Stomach (tissue), 9 donors: Measurements from ENCODE around the gene SOX11. TPM values are rescaled to one million over a fixed set of nuclear protein-coding genes. Genes with fewer than 3 reads are reported as not detected.
A peak's percentile ranks its signal among the peaks of the same experiment; 100 is the strongest.

Source experiments
- DNase-seq, 2 donors: peaks; one replicate each; pipeline versions ENCODE4 v3.0.0 to v3.0.0-alpha.2; 2013 to 2019
- H3K27ac ChIP-seq, 5 donors: fragments of 200-600 bp in 4 of 5; sonication (generic) in 4 of 5; one replicate each; pipeline ENCODE4 v1.5.1; 2013 to 2019; ENCODE audit warnings: mild to moderate bottlenecking in 1 of 5, moderate library complexity in 1 of 5
- H3K27me3 ChIP-seq, 3 donors: fragments of 200-600 bp; sonication (generic); one replicate each; pipeline ENCODE4 v1.5.1; 2017 to 2019; ENCODE audit warnings: mixed run types in 1 of 3
- H3K36me3 ChIP-seq, 4 donors: fragments of 200-600 bp; sonication (generic); 1 replicate in 3 of 4; 2 replicates in 1 of 4; pipeline ENCODE4 v1.5.1; 2016 to 2019
- H3K4me1 ChIP-seq, 4 donors: fragments of 200-600 bp; sonication (generic); one replicate each; pipeline ENCODE4 v1.5.1; 2016 to 2019
- H3K4me3 ChIP-seq, 4 donors: fragments of 200-600 bp; sonication (generic) in 3 of 4; one replicate each; pipeline ENCODE4 v1.5.1; 2016 to 2019; ENCODE audit warnings: mild to moderate bottlenecking in 1 of 4
- H3K9me3 ChIP-seq, 4 donors: fragments of 200-600 bp; sonication (generic); one replicate each; pipeline ENCODE4 v1.5.1; 2016 to 2019
- EP300 ChIP-seq: sonication (generic); formaldehyde crosslinking; IDR thresholded peaks from one replicate; pipeline ENCODE4 v1.6.1; 2017; ENCODE audit warnings: antibody characterized with exemption
- POLR2A ChIP-seq, 4 donors: fragments of 450-650 bp; IDR thresholded peaks; one replicate each; pipeline ENCODE4 v1.6.1; 2016; ENCODE audit warnings: antibody characterized with exemption in 4 of 4, control low read depth in 2 of 4, mild to moderate bottlenecking in 1 of 4, moderate library complexity in 1 of 4
- POLR2AphosphoS5 ChIP-seq, 3 donors: sonication (generic); formaldehyde crosslinking; IDR thresholded peaks; one replicate each; pipeline ENCODE4 v1.6.1; 2016; ENCODE audit warnings: antibody characterized with exemption in 3 of 3
- WGBS, 5 donors: extraction: QIAGEN DNeasy Blood & Tissue Kit in 3 of 5; methylation state at CpG; one replicate each; pipeline versions ENCODE4 v1.1.5 to v1.1.7; 2013 to 2018; 5-methylcytosine and 5-hydroxymethylcytosine counted together
- intact Hi-C: fragments of 100-400 bp; cut with DNase I; formaldehyde crosslinking; loops from one replicate; pipeline ENCODE4 v1.15.1; 2023; ENCODE audit warnings: low total_unique reads
- polyA plus RNA-seq, 3 donors: library from polyadenylated mRNA; stranded (reverse); fragments of 200-250 nt; gene quantifications; one replicate each; pipeline ENCODE4 v1.2.3, GENCODE V29; 2013
- total RNA-seq, 5 donors: library from RNA; depleted of rRNA; stranded (reverse); fragments of >200 nt; gene quantifications; one replicate each; pipeline versions ENCODE4 v1.1.0 to v1.2.3, GENCODE V29; 2014 to 2016
- TF ChIP-seq, protein P1 (sequence below), 7 experiments: fragments of 450-650 bp in 4 of 7; fragments of 200-600 bp in 3 of 7; sonication (generic) in 3 of 7; IDR thresholded peaks; one replicate each; pipeline ENCODE4 v1.5.1; 2016 to 2019; ENCODE audit warnings: antibody characterized with exemption in 7 of 7, control low read depth in 2 of 7, mild to moderate bottlenecking in 1 of 7
- donor health status: healthy with polysubstance abuse.
- donor health status: Bipolar disorder and iron deficiency.
- donor health status: healthy.

Gene SOX11
- total and polyA plus RNA-seq, 8 donors: 0.06 to 3.7 (median 0.11) TPM; not detected in 4

GRCh38 chr2:5696945-5697521 lies 4.8 kb downstream of the SOX11 start:
- intact Hi-C loops: no loop called here
- Histone ChIP-seq H3K27ac (peak overlapping the region in 1 of 5 donors; percentile 19), H3K4me1 (peaks cover 35 to 45% (median 40%) of the 10 kb centered on the region in 4 donors), H3K4me3 (peak overlapping the region; percentile 36 to 55 (median 43)), H3K9me3 (no peaks in the 10 kb centered on the region), H3K36me3 (no peaks in the 10 kb centered on the region), H3K27me3 (peaks cover 29 to 95% (median 68%) of the 10 kb centered on the region in 3 donors)
- DNase-seq: peak in 1 of 2 donors; percentile 88
- TF ChIP-seq POLR2A (IDR thresholded peaks at IDR 0.05): no peak
- TF ChIP-seq POLR2AphosphoS5 (IDR thresholded peaks at IDR 0.05): no peak
- TF ChIP-seq EP300: no peak
- TF ChIP-seq, protein P1, sequence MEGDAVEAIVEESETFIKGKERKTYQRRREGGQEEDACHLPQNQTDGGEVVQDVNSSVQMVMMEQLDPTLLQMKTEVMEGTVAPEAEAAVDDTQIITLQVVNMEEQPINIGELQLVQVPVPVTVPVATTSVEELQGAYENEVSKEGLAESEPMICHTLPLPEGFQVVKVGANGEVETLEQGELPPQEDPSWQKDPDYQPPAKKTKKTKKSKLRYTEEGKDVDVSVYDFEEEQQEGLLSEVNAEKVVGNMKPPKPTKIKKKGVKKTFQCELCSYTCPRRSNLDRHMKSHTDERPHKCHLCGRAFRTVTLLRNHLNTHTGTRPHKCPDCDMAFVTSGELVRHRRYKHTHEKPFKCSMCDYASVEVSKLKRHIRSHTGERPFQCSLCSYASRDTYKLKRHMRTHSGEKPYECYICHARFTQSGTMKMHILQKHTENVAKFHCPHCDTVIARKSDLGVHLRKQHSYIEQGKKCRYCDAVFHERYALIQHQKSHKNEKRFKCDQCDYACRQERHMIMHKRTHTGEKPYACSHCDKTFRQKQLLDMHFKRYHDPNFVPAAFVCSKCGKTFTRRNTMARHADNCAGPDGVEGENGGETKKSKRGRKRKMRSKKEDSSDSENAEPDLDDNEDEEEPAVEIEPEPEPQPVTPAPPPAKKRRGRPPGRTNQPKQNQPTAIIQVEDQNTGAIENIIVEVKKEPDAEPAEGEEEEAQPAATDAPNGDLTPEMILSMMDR (IDR thresholded peaks at IDR 0.05): no peak
- 3 to 5% (median 4%) methylated on average over 42 to 49 of the region's 49 CpGs for WGBS, 5 donors

GRCh38 chr2:5697562-5697961 lies 5.4 kb downstream of the SOX11 start:
- Histone ChIP-seq H3K4me1 (peaks cover 30 to 40% (median 35%) of the 10 kb centered on the region in 4 donors), H3K27me3 (peaks cover 27 to 89% (median 63%) of the 10 kb centered on the region in 3 donors), H3K27ac (no peak overlapping the region), H3K9me3 (no peaks in the 10 kb centered on the region), H3K36me3 (no peaks in the 10 kb centered on the region), H3K4me3 (peak overlapping the region in 2 of 4 donors; percentile 48 to 55)
- 52 to 74% (median 70%) methylated on average over 8 of the region's 8 CpGs for WGBS, 5 donors
- TF ChIP-seq POLR2A (IDR thresholded peaks at IDR 0.05) (no peak), POLR2AphosphoS5 (IDR thresholded peaks at IDR 0.05) (no peak), EP300 (no peak)
- TF ChIP-seq, protein P1 (IDR thresholded peaks at IDR 0.05): no peak
- DNase-seq: no peak
- intact Hi-C loops: no loop called here

DNA sequence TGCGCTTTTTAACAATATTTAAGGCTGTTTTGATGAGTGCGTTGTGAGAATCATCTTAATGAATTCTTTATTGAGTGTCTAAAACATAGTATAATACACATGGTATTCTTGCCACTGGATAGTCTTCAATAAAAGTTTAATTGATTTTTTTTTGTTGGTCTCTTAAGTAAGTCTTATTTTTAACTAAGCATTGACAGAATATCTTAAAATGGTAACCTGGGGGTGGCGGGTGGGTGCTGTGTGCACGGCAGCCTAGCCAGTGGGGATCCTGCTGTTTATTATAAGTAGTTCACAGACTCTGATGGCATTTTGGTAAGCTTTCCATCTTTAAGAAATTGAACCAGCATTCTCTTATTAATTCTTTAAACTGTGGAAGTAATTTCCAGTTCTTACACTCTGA lies 6.0 kb downstream of the SOX11 start:
- H3K36me3 ChIP-seq: no peaks in the 10 kb centered on the region
- no peaks in the 10 kb centered on the region for H3K9me3 ChIP-seq
- peaks cover 21 to 88% (median 61%) of the 10 kb centered on the region in 3 donors for H3K27me3 ChIP-seq
- TF ChIP-seq POLR2AphosphoS5 (IDR thresholded peaks at IDR 0.05) (no peak), EP300 (no peak), POLR2A (IDR thresholded peaks at IDR 0.05) (no peak)
- TF ChIP-seq, protein P1 (IDR thresholded peaks at IDR 0.05): no peak
- no peak for DNase-seq
- peaks cover 24 to 34% (median 29%) of the 10 kb centered on the region in 4 donors for H3K4me1 ChIP-seq
- 91 to 95% (median 93%) methylated on average over 4 of the region's 4 CpGs for WGBS, 5 donors
- no peak overlapping the region for H3K4me3 ChIP-seq
- H3K27ac ChIP-seq: no peak overlapping the region
- intact Hi-C loops: no loop called here

GRCh38 chr2:5699963-5700362 lies 7.8 kb downstream of the SOX11 start:
- peaks cover 17 to 21% (median 19%) of the 10 kb centered on the region in 4 donors for H3K4me1 ChIP-seq
- no peak for DNase-seq
- no peaks in the 10 kb centered on the region for H3K9me3 ChIP-seq
- peaks cover 14 to 84% (median 47%) of the 10 kb centered on the region in 3 donors for H3K27me3 ChIP-seq
- no peak for TF ChIP-seq POLR2A (IDR thresholded peaks at IDR 0.05)
- no peak for TF ChIP-seq POLR2AphosphoS5 (IDR thresholded peaks at IDR 0.05)
- no peak for TF ChIP-seq EP300
- TF ChIP-seq, protein P1 (IDR thresholded peaks at IDR 0.05): no peak
- H3K4me3 ChIP-seq: no peak overlapping the region
- 80 to 93% (median 89%) methylated on average over 4 of the region's 4 CpGs for WGBS, 5 donors
- H3K36me3 ChIP-seq: no peaks in the 10 kb centered on the region
- no peak overlapping the region for H3K27ac ChIP-seq
- intact Hi-C loops: no loop called here
